ENCODE results near the gene GPR160. TPM values are rescaled to one million over a fixed set of nuclear protein-coding genes. Genes with fewer than 3 reads are reported as not detected.

GPR160 gene
- total and polyA plus RNA-seq, 2 of the 13 experiments (the other 11 are each of a cell fraction or from before 2014, with no cell fraction given) = 12.1 to 23.2 TPM

DNA sequence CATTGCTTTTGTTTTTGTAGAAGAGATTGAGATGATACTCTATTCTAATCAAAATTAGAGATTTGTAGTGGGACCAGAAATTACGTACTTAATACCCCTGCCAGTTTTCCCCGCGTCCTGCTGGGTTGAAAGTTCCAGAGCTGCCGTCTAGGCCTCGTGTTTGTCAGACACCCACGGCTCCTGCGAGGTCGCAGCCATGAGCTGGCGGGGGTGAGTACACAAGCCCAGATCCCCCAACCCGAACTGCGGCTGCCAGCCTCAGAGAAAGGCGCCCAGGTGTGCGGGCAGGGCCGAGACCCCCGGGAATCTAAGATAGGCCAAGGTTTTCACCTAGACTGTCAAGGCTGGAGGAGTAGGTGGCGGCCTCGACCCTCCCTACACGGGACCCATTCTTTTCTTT is 26.3 kb downstream of the GPR160 start:
- Histone ChIP-seq H2AFZ (ENCODE audit: low read length) (no peak overlapping the region), H4K20me1 (ENCODE audit: insufficient read depth, low read length) (no peaks in the 10 kb centered on the region), H3K27ac (ENCODE audit: extremely low read length, insufficient read depth, low read length) (no peak overlapping the region), H3K9me3 (ENCODE audit: low read length) (no peaks in the 10 kb centered on the region), H3K79me2 (ENCODE audit: insufficient read depth, low read length) (no peaks in the 10 kb centered on the region), H3K27me3 (ENCODE audit: control insufficient read depth in 1 of 2, insufficient read depth in 2 of 2, low read length in 2 of 2) (no peaks in the 10 kb centered on the region), H3K4me2 (ENCODE audit: low read depth, low read length) (no peak overlapping the region), H3K36me3 (replicated peaks in 1 of 2; ENCODE audit: control insufficient read depth in 1 of 2, insufficient read depth in 2 of 2, low read length in 2 of 2) (peaks cover 0 to 7% of the 10 kb centered on the region in 2 experiments; a peak in 3 of 5 replicates), H3K9ac (ENCODE audit: insufficient read depth, low read depth, low read length) (no peak overlapping the region), H3K4me1 (ENCODE audit: insufficient read depth, low read length) (no peaks in the 10 kb centered on the region), H3K4me3 (replicated peaks in 1 of 3; ENCODE audit: insufficient read depth in 1 of 3, low read depth in 2 of 3, low read length in 3 of 3) (no peak overlapping the region)
- intact Hi-C loops (cut with micrococcal nuclease; ENCODE audit: unreplicated experiment) = no loop called here
- ChIA-PET POLR2A (no interaction called here), CTCF (ENCODE audit: low intra/inter-chr PET ratio, low total read pairs) (no interaction called here)
- TF ChIP-seq ZNF207 (IDR thresholded peaks at IDR 0.05; ENCODE audit: borderline replicate concordance) (no peak), ZBTB42 (CRISPR knock-in tag; IDR thresholded peaks at IDR 0.05) (no peak), ZSCAN25 (CRISPR knock-in tag; IDR thresholded peaks at IDR 0.05) (no peak), GATA4 (IDR thresholded peaks at IDR 0.05; ENCODE audit: borderline replicate concordance, low read depth) (no peak), CCAR2 (optimal IDR thresholded peaks at IDR 0.05; ENCODE audit: low read depth, low read length) (no peak), ZNF639 (CRISPR knock-in tag; conservative IDR thresholded peaks at IDR 0.05) (no peak)
- FAIRE-seq = no peak
- no peak for ATAC-seq
- no peak for DNase-seq (ENCODE audit: low spot score)
- in situ Hi-C loops (cut with HindIII; ENCODE audit: extremely low pct_ligation_motif_present, low pct_unique_long_range_greater_than_20kb) = no loop called here
- 97% methylated on average over 17 of the region's 18 CpGs for WGBS (ENCODE audit: low lambda C conversion rate)
- no TSS peak for BruUV-seq (replicated peaks)

GRCh38 chr3:170075441-170076091 is 37.8 kb downstream of the GPR160 start:
- in situ Hi-C loops (cut with HindIII; ENCODE audit: extremely low pct_ligation_motif_present, low pct_unique_long_range_greater_than_20kb) (no loop called here), intact Hi-C loops (cut with micrococcal nuclease; ENCODE audit: unreplicated experiment) (no loop called here)
- Histone ChIP-seq H3K79me2 (ENCODE audit: insufficient read depth, low read length) (no peaks in the 10 kb centered on the region), H3K36me3 (replicated peaks in 1 of 2; ENCODE audit: control insufficient read depth in 1 of 2, insufficient read depth in 2 of 2, low read length in 2 of 2) (no peaks in the 10 kb centered on the region), H3K27ac (ENCODE audit: extremely low read length, insufficient read depth, low read length) (peak overlapping the region; percentile 3), H2AFZ (ENCODE audit: low read length) (no peak overlapping the region), H3K9me3 (ENCODE audit: low read length) (no peaks in the 10 kb centered on the region), H3K4me3 (replicated peaks in 1 of 3; ENCODE audit: insufficient read depth in 1 of 3, low read depth in 2 of 3, low read length in 3 of 3) (no peak overlapping the region), H3K4me2 (ENCODE audit: low read depth, low read length) (peak overlapping the region; percentile 25), H3K27me3 (ENCODE audit: control insufficient read depth in 1 of 2, insufficient read depth in 2 of 2, low read length in 2 of 2) (no peaks in the 10 kb centered on the region), H4K20me1 (ENCODE audit: insufficient read depth, low read length) (no peaks in the 10 kb centered on the region), H3K4me1 (ENCODE audit: insufficient read depth, low read length) (peaks cover 59% of the 10 kb centered on the region), H3K9ac (ENCODE audit: insufficient read depth, low read depth, low read length) (no peak overlapping the region)
- CTCF ChIA-PET (ENCODE audit: low intra/inter-chr PET ratio, low total read pairs) = no interaction called here
- BruUV-seq (replicated peaks) = no TSS peak
- ATAC-seq = no peak
- WGBS (ENCODE audit: low lambda C conversion rate) = 91% methylated on average over 4 of the region's 4 CpGs
- DNase-seq (ENCODE audit: low spot score) = peak; percentile 15
- POLR2A ChIA-PET = no interaction called here
- no peak for FAIRE-seq
- TF ChIP-seq, protein P1, sequence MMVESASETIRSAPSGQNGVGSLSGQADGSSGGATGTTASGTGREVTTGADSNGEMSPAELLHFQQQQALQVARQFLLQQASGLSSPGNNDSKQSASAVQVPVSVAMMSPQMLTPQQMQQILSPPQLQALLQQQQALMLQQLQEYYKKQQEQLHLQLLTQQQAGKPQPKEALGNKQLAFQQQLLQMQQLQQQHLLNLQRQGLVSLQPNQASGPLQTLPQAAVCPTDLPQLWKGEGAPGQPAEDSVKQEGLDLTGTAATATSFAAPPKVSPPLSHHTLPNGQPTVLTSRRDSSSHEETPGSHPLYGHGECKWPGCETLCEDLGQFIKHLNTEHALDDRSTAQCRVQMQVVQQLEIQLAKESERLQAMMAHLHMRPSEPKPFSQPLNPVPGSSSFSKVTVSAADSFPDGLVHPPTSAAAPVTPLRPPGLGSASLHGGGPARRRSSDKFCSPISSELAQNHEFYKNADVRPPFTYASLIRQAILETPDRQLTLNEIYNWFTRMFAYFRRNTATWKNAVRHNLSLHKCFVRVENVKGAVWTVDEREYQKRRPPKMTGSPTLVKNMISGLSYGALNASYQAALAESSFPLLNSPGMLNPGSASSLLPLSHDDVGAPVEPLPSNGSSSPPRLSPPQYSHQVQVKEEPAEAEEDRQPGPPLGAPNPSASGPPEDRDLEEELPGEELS (CRISPR knock-in tag; IDR thresholded peaks at IDR 0.05) = 0 out of 2 replicates have a peak, but pooled peaks have one; percentile 16
- TF ChIP-seq RAD51 (IDR thresholded peaks at IDR 0.05; ENCODE audit: borderline replicate concordance) (no peak), ZNF331 (CRISPR knock-in tag; IDR thresholded peaks at IDR 0.05) (no peak), ZBTB7A (CRISPR knock-in tag; IDR thresholded peaks at IDR 0.05) (no peak), RARA (CRISPR knock-in tag; IDR thresholded peaks at IDR 0.05) (no peak), AHR (CRISPR knock-in tag; IDR thresholded peaks at IDR 0.05) (no peak), NFKBIZ (CRISPR knock-in tag; IDR thresholded peaks at IDR 0.05) (no peak), RBFOX2 (IDR thresholded peaks at IDR 0.05; ENCODE audit: low read depth, low read length) (no peak), GRHL1 (CRISPR knock-in tag; conservative IDR thresholded peaks at IDR 0.05) (no peak)
